Parathyroid adenoma (tissue), 2 donors: Measurements from ENCODE around the gene FBLN2.

Source experiments
- H2AFZ ChIP-seq: fragments of 300-600 bp; sonication (generic); one replicate; pipeline ENCODE4 v1.7.0; 2017; ENCODE audit warnings: antibody characterized with exemption, mild to moderate bottlenecking
- H3K27ac ChIP-seq: fragments of 300-600 bp; sonication (generic); one replicate; pipeline ENCODE4 v1.7.0; 2017
- H3K27me3 ChIP-seq: fragments of 300-600 bp; sonication (generic); one replicate; pipeline ENCODE4 v1.7.0; 2017; ENCODE audit warnings: low read length; ENCODE audit not compliant: control insufficient read depth, insufficient read depth
- H3K36me3 ChIP-seq: fragments of 300-600 bp; sonication (generic); one replicate; pipeline ENCODE4 v1.7.0; 2017; ENCODE audit warnings: low read length; ENCODE audit not compliant: control insufficient read depth, insufficient read depth
- H3K4me1 ChIP-seq: fragments of 300-600 bp; sonication (generic); one replicate; pipeline ENCODE4 v1.7.0; 2017; ENCODE audit warnings: control low read depth
- H3K4me2 ChIP-seq: fragments of 300-600 bp; sonication (generic); one replicate; pipeline ENCODE4 v1.7.0; 2017; ENCODE audit warnings: low read length
- H3K4me3 ChIP-seq: fragments of 300-600 bp; sonication (generic); one replicate; pipeline ENCODE4 v1.7.0; 2017; ENCODE audit warnings: low read depth, low read length
- H3K79me2 ChIP-seq: fragments of 300-600 bp; sonication (generic); one replicate; pipeline ENCODE4 v1.7.0; 2017; ENCODE audit warnings: control low read depth
- H3K9ac ChIP-seq: fragments of 300-600 bp; sonication (generic); one replicate; pipeline ENCODE4 v1.7.0; 2017; ENCODE audit warnings: mild to moderate bottlenecking
- H3K9me3 ChIP-seq: fragments of 300-600 bp; sonication (generic); one replicate; pipeline ENCODE4 v1.7.0; 2017; ENCODE audit warnings: low read length; ENCODE audit not compliant: control insufficient read depth
- CTCF ChIP-seq: fragments of 300-600 bp; sonication (generic); IDR thresholded peaks from one replicate; pipeline ENCODE4 v1.7.0; 2017; ENCODE audit warnings: antibody characterized with exemption, mild to moderate bottlenecking
- donor health status: primary hyperparathyroidism.

The FBLN2 gene

GRCh38 chr3:13674538-13675185, 125.7 kb downstream of the FBLN2 start:
- H3K4me1 ChIP-seq, result no peaks in the 10 kb centered on the region
- H3K27ac ChIP-seq, result no peak overlapping the region
- H2AFZ ChIP-seq, result no peak overlapping the region
- no peaks in the 10 kb centered on the region for H3K36me3 ChIP-seq
- TF ChIP-seq CTCF, result no peak
- no peaks in the 10 kb centered on the region for H3K27me3 ChIP-seq
- no peaks in the 10 kb centered on the region for H3K79me2 ChIP-seq
- H3K4me3 ChIP-seq, result no peak overlapping the region
- H3K9ac ChIP-seq, result no peak overlapping the region
- H3K4me2 ChIP-seq, result no peak overlapping the region
- no peaks in the 10 kb centered on the region for H3K9me3 ChIP-seq

- no peaks in the 10 kb centered on the region for H3K4me1 ChIP-seq
- H3K4me2 ChIP-seq, result no peak overlapping the region
- H3K27me3 ChIP-seq, result no peaks in the 10 kb centered on the region
- H3K27ac ChIP-seq, result no peak overlapping the region
- H3K79me2 ChIP-seq, result no peaks in the 10 kb centered on the region
- no peak overlapping the region for H2AFZ ChIP-seq
- no peak for TF ChIP-seq CTCF
- H3K9me3 ChIP-seq, result no peaks in the 10 kb centered on the region
- H3K9ac ChIP-seq, result no peak overlapping the region
- no peaks in the 10 kb centered on the region for H3K36me3 ChIP-seq
- H3K4me3 ChIP-seq, result no peak overlapping the region
Observed at GRCh38 chr3:13676356-13677017, 127.6 kb downstream of the FBLN2 start.

- H3K4me1 ChIP-seq, result no peaks in the 10 kb centered on the region
- H3K9me3 ChIP-seq, result no peaks in the 10 kb centered on the region
- no peak overlapping the region for H3K4me2 ChIP-seq
- no peaks in the 10 kb centered on the region for H3K79me2 ChIP-seq
- no peak overlapping the region for H2AFZ ChIP-seq
- H3K9ac ChIP-seq, result no peak overlapping the region
- no peak for TF ChIP-seq CTCF
- H3K27ac ChIP-seq, result no peak overlapping the region
- H3K36me3 ChIP-seq, result no peaks in the 10 kb centered on the region
- no peak overlapping the region for H3K4me3 ChIP-seq
- no peaks in the 10 kb centered on the region for H3K27me3 ChIP-seq
Observed at GRCh38 chr3:13677272-13677671, 128.3 kb downstream of the FBLN2 start.

GRCh38 chr3:13681931-13682330, 133.0 kb downstream of the FBLN2 start:
- TF ChIP-seq CTCF, result no peak
- H3K27me3 ChIP-seq, result no peaks in the 10 kb centered on the region
- H3K9me3 ChIP-seq, result no peaks in the 10 kb centered on the region
- H3K36me3 ChIP-seq, result no peaks in the 10 kb centered on the region
- no peaks in the 10 kb centered on the region for H3K79me2 ChIP-seq
- no peak overlapping the region for H3K27ac ChIP-seq
- no peak overlapping the region for H3K9ac ChIP-seq
- H3K4me1 ChIP-seq, result no peaks in the 10 kb centered on the region
- no peak overlapping the region for H3K4me2 ChIP-seq
- no peak overlapping the region for H3K4me3 ChIP-seq
- no peak overlapping the region for H2AFZ ChIP-seq
